Jurkat, Clone E6-1 (cell line): ENCODE results near the gene TTC21B.

ENCODE experiments used
- DNase-seq: peaks from one replicate; pipeline ENCODE4 v3.0.0-alpha.2; 2011; ENCODE audit warnings: low read depth, low spot score
- H3K4me3 ChIP-seq: 2 replicates; pipeline ENCODE4 v1.5.1; 2011; ENCODE audit warnings: mild to moderate bottlenecking, low read length, control low read depth, moderate library complexity

TTC21B gene

DNA sequence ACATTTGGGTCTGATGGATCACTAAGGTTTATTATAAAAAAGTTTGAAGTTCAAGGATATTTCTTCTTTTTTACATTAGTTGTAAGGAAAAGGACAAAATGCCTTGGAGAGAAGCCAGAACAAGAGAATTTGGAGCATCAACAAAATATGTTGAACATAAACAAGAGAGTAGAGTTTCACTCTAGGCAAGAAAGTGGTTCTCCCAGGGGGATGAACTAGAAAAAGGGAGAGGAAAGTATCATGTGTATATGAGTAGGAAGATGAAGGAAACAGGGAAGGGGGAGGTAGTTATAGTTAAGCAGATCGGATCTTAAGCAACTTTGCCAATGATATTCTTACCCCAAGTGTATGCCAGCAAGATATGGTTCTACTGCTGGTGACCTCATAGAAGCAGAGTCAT, 95.7 kb downstream of the TTC21B start:
- DNase-seq: no peak
- no peak overlapping the region for H3K4me3 ChIP-seq

DNA sequence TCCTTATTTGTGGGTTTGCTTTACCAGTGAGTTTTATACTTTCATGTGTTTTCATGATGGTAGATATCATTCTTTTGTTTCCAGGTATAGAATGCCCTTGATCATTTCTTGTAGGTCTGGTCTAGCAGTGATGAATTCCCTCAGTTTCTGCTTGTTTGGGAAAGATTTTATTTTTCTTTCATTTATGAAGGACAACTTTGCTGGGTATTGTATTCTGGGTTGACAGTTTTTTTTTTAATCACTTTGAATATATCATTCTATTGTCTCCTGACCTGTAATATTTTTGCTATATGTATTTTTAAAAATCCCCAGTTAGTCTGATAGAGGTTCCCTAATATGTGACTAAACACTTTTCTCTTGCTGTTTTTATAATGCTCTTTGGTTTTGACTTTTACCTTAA, 101.2 kb downstream of the TTC21B start:
- DNase-seq: no peak
- H3K4me3 ChIP-seq: no peak overlapping the region

- peak; percentile 9 for DNase-seq
- no peak overlapping the region for H3K4me3 ChIP-seq
Observed at GRCh38 chr2:165847001-165847400, 106.6 kb downstream of the TTC21B start.

DNA sequence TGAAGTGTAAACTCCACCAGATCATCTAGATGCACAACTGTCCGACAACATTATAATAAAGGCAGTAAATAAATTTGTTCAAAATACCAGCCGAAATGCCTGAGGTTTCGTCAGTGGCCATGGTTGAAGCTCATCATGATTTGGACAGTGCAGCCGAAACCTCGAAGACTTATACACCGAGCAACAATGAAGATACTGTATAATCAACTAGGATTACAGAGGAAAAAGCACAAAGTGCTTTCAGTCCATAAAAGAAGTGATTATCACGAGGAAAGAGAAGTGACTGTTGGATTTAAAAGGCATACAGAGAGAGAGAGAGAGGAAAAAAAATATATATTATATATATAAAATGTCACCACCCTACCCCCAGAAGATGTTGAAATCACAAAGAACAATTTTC, 107.5 kb downstream of the TTC21B start:
- DNase-seq: no peak
- no peak overlapping the region for H3K4me3 ChIP-seq

GRCh38 chr2:165844216-165844615, 109.4 kb downstream of the TTC21B start:
- no peak overlapping the region for H3K4me3 ChIP-seq

GRCh38 chr2:165843351-165843750, 110.2 kb downstream of the TTC21B start:
- no peak for DNase-seq
- no peak overlapping the region for H3K4me3 ChIP-seq

More at GRCh38 chr2:165844216-165844615, 109.4 kb downstream of the TTC21B start:
- DNase-seq: no peak

GRCh38 chr2:165840333-165840958, 113.1 kb downstream of the TTC21B start:
- no peak for DNase-seq
- no peak overlapping the region for H3K4me3 ChIP-seq

DNA sequence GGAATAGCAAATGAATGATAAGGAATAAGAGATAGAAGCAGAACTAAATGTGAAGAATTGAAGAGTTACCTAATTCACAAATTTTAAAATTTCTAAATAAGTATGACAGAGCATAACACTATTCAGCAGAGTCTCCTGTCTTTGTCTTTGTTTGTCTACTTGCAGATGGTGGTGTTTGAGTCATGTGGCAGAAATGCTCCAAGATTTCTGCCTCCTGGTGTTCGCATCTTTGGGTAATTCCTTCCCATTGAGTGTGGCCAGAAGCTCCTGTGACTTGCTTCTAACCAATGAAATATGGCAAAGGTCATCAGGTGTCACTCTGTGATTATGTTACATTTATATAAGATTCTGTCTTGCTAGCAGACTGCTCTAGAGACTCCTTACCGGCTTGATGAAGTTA, 114.0 kb downstream of the TTC21B start:
- H3K4me3 ChIP-seq: no peak overlapping the region
- DNase-seq: no peak

- H3K4me3 ChIP-seq: no peak overlapping the region
- no peak for DNase-seq
Observed at GRCh38 chr2:165837122-165837521, 116.5 kb downstream of the TTC21B start.

DNA sequence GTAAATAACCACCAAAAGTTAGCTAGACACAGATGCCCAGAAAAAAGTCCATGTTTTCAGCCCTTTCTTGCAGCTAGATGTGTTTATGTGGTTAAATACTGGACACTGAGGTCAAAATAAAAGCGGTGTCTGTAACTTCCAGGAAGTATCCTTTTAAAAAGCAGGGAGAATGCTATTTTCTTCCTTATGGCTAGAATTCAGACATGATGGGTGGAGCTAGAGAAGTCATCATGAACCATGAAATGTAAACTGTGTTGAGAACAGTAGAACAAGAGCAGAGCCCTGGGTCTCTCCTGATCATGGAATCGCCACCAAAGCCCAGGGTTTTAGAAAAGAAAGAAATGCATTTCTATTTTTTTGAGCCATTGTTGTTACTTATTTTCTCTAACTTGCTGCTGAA, 118.2 kb downstream of the TTC21B start:
- DNase-seq: no peak
- no peak overlapping the region for H3K4me3 ChIP-seq

- no peak overlapping the region for H3K4me3 ChIP-seq
- DNase-seq: no peak
Observed at GRCh38 chr2:165833156-165833555, 120.4 kb downstream of the TTC21B start.

DNA sequence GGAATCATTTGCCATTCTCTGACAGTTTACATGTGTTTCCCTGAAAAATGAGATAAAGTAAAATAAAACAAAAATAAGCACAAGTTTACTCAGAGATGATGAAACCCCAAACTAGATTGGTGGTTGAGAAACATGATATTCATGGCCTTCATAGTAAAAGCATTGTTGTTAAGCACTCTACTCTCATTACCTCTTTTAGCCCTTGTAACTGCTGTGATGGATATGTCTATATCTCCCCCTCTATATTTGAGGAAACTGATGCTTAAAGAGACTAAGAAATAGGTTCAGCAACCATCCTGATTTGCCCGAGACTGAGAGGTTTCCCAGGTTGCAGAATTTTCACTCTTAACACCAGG, 125.7 kb downstream of the TTC21B start:
- no peak for DNase-seq
- no peak overlapping the region for H3K4me3 ChIP-seq

- H3K4me3 ChIP-seq: no peak overlapping the region
- no peak for DNase-seq
Observed at GRCh38 chr2:165827016-165827920, 126.3 kb downstream of the TTC21B start.

DNA sequence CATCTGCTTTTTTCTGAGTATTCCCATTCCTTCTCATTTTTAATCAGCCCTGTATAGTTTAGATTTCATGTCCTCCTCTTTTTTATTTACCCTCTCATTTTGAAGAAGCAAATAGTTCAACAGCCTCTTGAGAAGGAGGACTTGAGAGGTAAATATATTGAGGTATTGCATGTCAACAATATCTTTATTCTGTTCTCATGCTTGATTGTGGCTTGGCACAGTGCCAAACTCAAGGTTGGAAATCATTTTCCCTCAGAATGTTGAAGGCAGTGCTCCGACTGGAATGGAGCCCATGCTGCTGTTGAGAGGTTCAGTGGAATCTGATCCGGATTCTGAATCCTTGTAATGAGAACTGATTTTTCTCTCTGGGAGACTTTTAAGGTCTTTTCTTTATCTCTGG, 128.5 kb downstream of the TTC21B start:
- no peak for DNase-seq
- no peak overlapping the region for H3K4me3 ChIP-seq
